HG02588 (cell line): Measurements from ENCODE around the gene SLC30A7.

Experiments used
- ATAC-seq: cut with Tn5 transposase; IDR thresholded peaks from one replicate; pipeline ENCODE4 v1.9.1; 2021; ENCODE audit warnings: mild to moderate bottlenecking, moderate library complexity; ENCODE audit not compliant: unreplicated experiment

SLC30A7 gene

GRCh38 chr1:101025283-101025656 lies 129.4 kb downstream of the SLC30A7 start:
- peak; percentile 33 for ATAC-seq

- peak; percentile 83 for ATAC-seq
Observed at GRCh38 chr1:101025657-101026429, 130.0 kb downstream of the SLC30A7 start, which contains the start of gene DPH5. DPH5 (minus strand) TSS chr1:101025784; CDS start chr1:101025443, 341 bp downstream.

GRCh38 chr1:101026430-101026788 lies 130.5 kb downstream of the SLC30A7 start:
- ATAC-seq: no peak

GRCh38 chr1:101027194-101027772 lies 131.4 kb downstream of the SLC30A7 start:
- no peak for ATAC-seq

GRCh38 chr1:101028466-101028865 lies 132.6 kb downstream of the SLC30A7 start:
- ATAC-seq: no peak

GRCh38 chr1:101029184-101029583 lies 133.3 kb downstream of the SLC30A7 start:
- no peak for ATAC-seq

GRCh38 chr1:101030881-101031280 lies 135.0 kb downstream of the SLC30A7 start:
- no peak for ATAC-seq
